Hepatocyte (in vitro differentiated cells): Measurements from ENCODE around the gene CAP1. TPM values are rescaled to one million over a fixed set of nuclear protein-coding genes. Genes with fewer than 3 reads are reported as not detected.
"Not testable (repeated sequence)": the region's sequence is repeated elsewhere in the genome, so short reads cannot be mapped to it uniquely, and the experiment has no call there.

Experiments
- DNase-seq: peaks from one replicate; pipeline ENCODE4 v3.0.0-alpha.2; 2016; ENCODE audit warnings: low spot score
- H2AFZ ChIP-seq: fragments of 200-600 bp; sonication (generic); 2 replicates; pipeline ENCODE4 v1.6.0; 2016; ENCODE audit warnings: antibody characterized with exemption, mild to moderate bottlenecking
- H3K27ac ChIP-seq: fragments of 200-600 bp; sonication (generic); 2 replicates; pipeline ENCODE4 v1.5.1; 2016; ENCODE audit warnings: mild to moderate bottlenecking
- H3K27me3 ChIP-seq: fragments of 200-600 bp; sonication (generic); 2 replicates; pipeline ENCODE4 v1.6.1; 2016
- H3K36me3 ChIP-seq: fragments of 200-600 bp; sonication (generic); replicated peaks from 2 replicates; pipeline ENCODE4 v1.5.1; 2016; ENCODE audit warnings: low read depth; ENCODE audit not compliant: insufficient read depth
- H3K4me1 ChIP-seq: fragments of 200-600 bp; sonication (generic); 2 replicates; pipeline ENCODE4 v1.5.1; 2016; ENCODE audit warnings: mild to moderate bottlenecking, moderate library complexity; ENCODE audit not compliant: insufficient read depth
- H3K4me2 ChIP-seq: fragments of 200-600 bp; sonication (generic); 2 replicates; pipeline ENCODE4 v1.6.0; 2016
- H3K4me3 ChIP-seq: fragments of 200-600 bp; sonication (generic); 2 replicates; pipeline ENCODE4 v1.5.1; 2016; ENCODE audit warnings: mild to moderate bottlenecking
- H3K79me2 ChIP-seq: fragments of 200-600 bp; sonication (generic); 2 replicates; pipeline ENCODE4 v1.6.0; 2017; ENCODE audit warnings: mild to moderate bottlenecking
- H3K9me2 ChIP-seq: fragments of 200-600 bp; sonication (generic); replicated peaks from 2 replicates; pipeline ENCODE4 v1.6.0; 2017; ENCODE audit warnings: mild to moderate bottlenecking; ENCODE audit not compliant: insufficient read depth
- H3K9me3 ChIP-seq: fragments of 200-600 bp; sonication (generic); 2 replicates; pipeline ENCODE4 v1.5.1; 2016; ENCODE audit warnings: low read depth, mild to moderate bottlenecking
- H4K20me1 ChIP-seq: fragments of 200-600 bp; sonication (generic); 2 replicates; pipeline ENCODE4 v1.6.0; 2016; ENCODE audit warnings: mild to moderate bottlenecking; ENCODE audit not compliant: insufficient read depth, poor library complexity, severe bottlenecking
- CTCF ChIP-seq: fragments of 200-600 bp; sonication (generic); IDR thresholded peaks from 2 replicates; pipeline ENCODE4 v1.5.1; 2016; ENCODE audit warnings: antibody characterized with exemption, mild to moderate bottlenecking; ENCODE audit not compliant: poor library complexity
- EZH2 ChIP-seq: fragments of 200-600 bp; sonication (generic); IDR thresholded peaks from 2 replicates; pipeline ENCODE4 v1.6.1; 2016; ENCODE audit warnings: antibody characterized with exemption, mild to moderate bottlenecking, borderline replicate concordance
- EZH2phosphoT487 ChIP-seq: fragments of 200-600 bp; sonication (generic); IDR thresholded peaks from one replicate; pipeline ENCODE4 v1.6.1; 2018; ENCODE audit warnings: antibody characterized with exemption, mild to moderate bottlenecking, low read depth, moderate library complexity; ENCODE audit not compliant: unreplicated experiment, severe bottlenecking
- WGBS: methylation state at CpG from one replicate; pipeline ENCODE4 v1.1.6; 2016; ENCODE audit warnings: low lambda C conversion rate; ENCODE audit errors: missing lambda C conversion rate; 5-methylcytosine and 5-hydroxymethylcytosine counted together
- polyA plus RNA-seq: library from polyadenylated mRNA; unstranded; fragments of >200 nt; fragmentation: Nextera tagmentation; extraction: Ambion mirVana; gene quantifications from 2 replicates; pipeline ENCODE4 v1.2.1, GENCODE V29; 2016
- total RNA-seq: library from RNA; depleted of rRNA; stranded (reverse); fragments of >200 nt; gene quantifications from 2 replicates; pipeline ENCODE4 v1.2.3, GENCODE V29; 2014

CAP1 gene
- total and polyA plus RNA-seq, 2 experiments from 2014 or later: 186 to 191 TPM

GRCh38 chr1:40079774-40080400, 39.4 kb downstream of the CAP1 start:
- Histone ChIP-seq H3K4me3 (no peak overlapping the region), H3K27me3 (no peaks in the 10 kb centered on the region), H3K4me2 (no peak overlapping the region), H4K20me1 (no peaks in the 10 kb centered on the region), H3K9me2 (no peaks in the 10 kb centered on the region), H3K27ac (no peak overlapping the region), H3K79me2 (no peaks in the 10 kb centered on the region), H3K4me1 (no peaks in the 10 kb centered on the region), H2AFZ (no peak overlapping the region), H3K9me3 (no peaks in the 10 kb centered on the region), H3K36me3 (no peaks in the 10 kb centered on the region)
- no peak for TF ChIP-seq CTCF
- TF ChIP-seq EZH2phosphoT487: no peak
- TF ChIP-seq EZH2: no peak
- WGBS: 94% methylated on average over 6 of the region's 6 CpGs
- DNase-seq: no peak

- Histone ChIP-seq H2AFZ (no peak overlapping the region), H3K9me3 (no peaks in the 10 kb centered on the region), H3K4me1 (no peaks in the 10 kb centered on the region), H4K20me1 (no peaks in the 10 kb centered on the region), H3K9me2 (no peaks in the 10 kb centered on the region), H3K4me2 (no peak overlapping the region), H3K4me3 (no peak overlapping the region), H3K27me3 (no peaks in the 10 kb centered on the region), H3K36me3 (no peaks in the 10 kb centered on the region), H3K27ac (no peak overlapping the region), H3K79me2 (no peaks in the 10 kb centered on the region)
- no peak for DNase-seq
- no peak for TF ChIP-seq EZH2phosphoT487
- no peak for TF ChIP-seq CTCF
- no peak for TF ChIP-seq EZH2
- 72% methylated on average over 7 of the region's 7 CpGs for WGBS
These were observed 41.3 kb downstream of the CAP1 start for GRCh38 chr1:40081871-40082270.

GRCh38 chr1:40084750-40085149, 44.2 kb downstream of the CAP1 start:
- H3K4me1 ChIP-seq, H3K36me3 ChIP-seq, H3K4me2 ChIP-seq, H4K20me1 ChIP-seq, H3K79me2 ChIP-seq, H3K9me3 ChIP-seq, H3K27me3 ChIP-seq, H3K4me3 ChIP-seq, H3K27ac ChIP-seq, H2AFZ ChIP-seq, H3K9me2 ChIP-seq: not testable (repeated sequence)
- WGBS: 23% methylated on average over 11 of the region's 11 CpGs
- TF ChIP-seq CTCF: peak; percentile 69
- DNase-seq: peak; percentile 60
